Type B pancreatic cell (in vitro differentiated cells): ENCODE measurements around the gene ZSCAN18. TPM values are rescaled to one million over a fixed set of nuclear protein-coding genes. Genes with fewer than 3 reads are reported as not detected.

Source experiments
- DNase-seq: peaks from one replicate; pipeline ENCODE4 v3.0.0; 2021; ENCODE audit warnings: mixed read lengths; ENCODE audit not compliant: unreplicated experiment; ENCODE audit errors: extremely low spot score
- H3K27ac Mint-ChIP-seq: 2 replicates; pipeline ENCODE4 v1.8.0; 2021; ENCODE audit warnings: mild to moderate bottlenecking, mixed read lengths
- H3K27me3 Mint-ChIP-seq: 2 replicates; pipeline ENCODE4 v1.8.0; 2021; ENCODE audit warnings: mixed read lengths
- H3K36me3 Mint-ChIP-seq: 2 replicates; pipeline ENCODE4 v1.8.0; 2021; ENCODE audit warnings: mixed read lengths
- H3K4me1 Mint-ChIP-seq: one replicate; pipeline ENCODE4 v1.8.0; 2021; ENCODE audit warnings: mixed read lengths; ENCODE audit not compliant: unreplicated experiment
- H3K4me3 Mint-ChIP-seq: 2 replicates; pipeline ENCODE4 v1.8.0; 2021; ENCODE audit warnings: mild to moderate bottlenecking, mixed read lengths
- H3K9me3 Mint-ChIP-seq: 2 replicates; pipeline ENCODE4 v1.8.0; 2021; ENCODE audit warnings: mixed read lengths
- CTCF ChIP-seq: fragments of 200-600 bp; sonication (generic); conservative IDR thresholded peaks from 2 replicates; pipeline ENCODE4 v1.5.0; 2021; ENCODE audit warnings: antibody characterized with exemption, mild to moderate bottlenecking
- total RNA-seq: library from RNA; stranded (reverse); gene quantifications from 2 replicates; pipeline ENCODE4 v1.2.1, GENCODE V29; 2021; ENCODE audit warnings: low replicate concordance

Gene ZSCAN18
- total RNA-seq, 1 donor from 2014 or later = 82.4 TPM

GRCh38 chr19:58091251-58091995 lies 6.6 kb downstream of the ZSCAN18 start:
- Mint-ChIP-seq H3K36me3 (peaks cover 31% of the 10 kb centered on the region), H3K9me3 (no peaks in the 10 kb centered on the region), H3K27ac (peak overlapping the region; percentile 48), H3K4me1 (no peaks in the 10 kb centered on the region), H3K4me3 (no peak overlapping the region), H3K27me3 (no peaks in the 10 kb centered on the region)
- DNase-seq = no peak
- no peak for TF ChIP-seq CTCF

GRCh38 chr19:58089846-58090245 lies 8.2 kb downstream of the ZSCAN18 start:
- H3K27me3 Mint-ChIP-seq = no peaks in the 10 kb centered on the region
- TF ChIP-seq CTCF = no peak
- no peaks in the 10 kb centered on the region for H3K9me3 Mint-ChIP-seq
- no peak for DNase-seq
- H3K27ac Mint-ChIP-seq = no peak overlapping the region
- no peaks in the 10 kb centered on the region for H3K4me1 Mint-ChIP-seq
- no peak overlapping the region for H3K4me3 Mint-ChIP-seq
- H3K36me3 Mint-ChIP-seq = peaks cover 27% of the 10 kb centered on the region

GRCh38 chr19:58088521-58089052 lies 9.4 kb downstream of the ZSCAN18 start:
- H3K4me3 Mint-ChIP-seq = no peak overlapping the region
- no peaks in the 10 kb centered on the region for H3K4me1 Mint-ChIP-seq
- peaks cover 5% of the 10 kb centered on the region for H3K9me3 Mint-ChIP-seq
- no peaks in the 10 kb centered on the region for H3K27me3 Mint-ChIP-seq
- no peak for TF ChIP-seq CTCF
- H3K36me3 Mint-ChIP-seq = peaks cover 33% of the 10 kb centered on the region
- no peak for DNase-seq
- no peak overlapping the region for H3K27ac Mint-ChIP-seq

GRCh38 chr19:58086825-58087710 lies 11.0 kb downstream of the ZSCAN18 start:
- Mint-ChIP-seq H3K4me1 (no peaks in the 10 kb centered on the region), H3K9me3 (peaks cover 5% of the 10 kb centered on the region), H3K36me3 (peaks cover 34% of the 10 kb centered on the region), H3K27ac (no peak overlapping the region), H3K27me3 (no peaks in the 10 kb centered on the region), H3K4me3 (no peak overlapping the region)
- DNase-seq = no peak
- TF ChIP-seq CTCF = no peak

GRCh38 chr19:58085348-58085875 lies 12.6 kb downstream of the ZSCAN18 start:
- H3K4me3 Mint-ChIP-seq = no peak overlapping the region
- TF ChIP-seq CTCF = no peak
- peaks cover 6% of the 10 kb centered on the region for H3K9me3 Mint-ChIP-seq
- H3K4me1 Mint-ChIP-seq = no peaks in the 10 kb centered on the region
- DNase-seq = no peak
- H3K27ac Mint-ChIP-seq = no peak overlapping the region
- H3K36me3 Mint-ChIP-seq = peaks cover 33% of the 10 kb centered on the region
- no peaks in the 10 kb centered on the region for H3K27me3 Mint-ChIP-seq
